HepG2 (cell line): ENCODE data around the gene TMIGD2.

Experiments used
- GMEB2 ChIP-seq: IDR thresholded peaks from 2 replicates; pipeline ENCODE4 v1.6.1; 2016; ENCODE audit warnings: missing biosample characterization, missing genetic modification reagents, low read depth
- POLR2A ChIP-seq, 2 experiments: IDR thresholded peaks; 2 replicates each; pipeline ENCODE4 v1.6.1; 2011; ENCODE audit warnings: low read depth in 2 of 2, low read length in 2 of 2, mild to moderate bottlenecking in 1 of 2, moderate library complexity in 1 of 2; ENCODE audit not compliant: insufficient read depth in 1 of 2
- RAD51 ChIP-seq: fragments of 450-650 bp; IDR thresholded peaks from 2 replicates; pipeline ENCODE4 v1.6.1; 2016; ENCODE audit warnings: borderline replicate concordance

DNA sequence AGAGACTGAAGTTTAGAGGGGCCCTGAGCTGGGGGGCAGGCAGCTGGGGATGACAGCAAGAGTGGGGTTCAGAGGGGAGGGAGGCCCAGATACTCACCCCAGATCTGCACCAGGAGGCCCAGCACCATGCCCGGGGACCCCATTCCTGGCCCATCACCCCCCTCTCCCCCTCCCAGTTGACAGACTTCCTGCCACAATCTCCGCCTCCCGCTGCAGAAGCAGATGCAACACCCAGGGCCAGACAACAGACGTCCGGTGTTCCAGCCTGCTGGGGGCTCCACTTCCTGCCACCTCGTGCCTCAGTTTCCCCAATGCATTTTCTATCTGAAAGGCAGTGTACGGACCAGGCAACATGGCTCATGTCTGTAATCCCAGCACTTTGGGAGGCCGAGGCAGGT is at the start of gene TMIGD2:
- no peak for TF ChIP-seq POLR2A (IDR thresholded peaks at IDR 0.05; ENCODE audit: insufficient read depth in 1 of 2, low read depth in 2 of 2, low read length in 2 of 2)
- TF ChIP-seq RAD51: no peak
- no peak for TF ChIP-seq GMEB2 (CRISPR knock-in tag)
